Measurements from ENCODE around the gene B3GAT2.

B3GAT2 gene

DNA sequence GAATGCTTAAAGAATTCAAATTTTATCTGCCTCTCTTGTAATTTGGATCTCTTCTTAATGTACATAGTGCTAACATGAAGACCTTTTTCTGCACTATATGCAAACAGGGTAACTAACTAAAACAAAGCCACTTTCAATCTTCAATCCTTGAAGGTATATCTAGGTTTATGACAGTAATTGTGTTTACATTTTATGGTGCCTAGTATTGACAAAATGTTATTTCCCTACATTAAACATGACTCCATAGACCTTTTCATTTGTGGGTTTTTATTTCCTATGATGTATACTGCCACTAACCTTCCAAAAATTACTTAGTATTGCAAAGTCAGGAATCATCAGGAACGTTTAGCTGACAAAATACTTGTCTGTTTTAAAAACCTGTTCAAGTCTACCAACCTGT is 95.9 kb downstream of the B3GAT2 start:
- Histone ChIP-seq H3K4me3 (ENCODE audit: low read length in 2 of 2) (no peak overlapping the region), H3K27me3 (ENCODE audit: control insufficient read depth in 1 of 2, insufficient read depth in 2 of 2, low read length in 2 of 2) (no peaks in the 10 kb centered on the region), H3K27ac (ENCODE audit: low read length) (no peak overlapping the region), H3K4me1 (ENCODE audit: control insufficient read depth, insufficient read depth, low read length) (no peaks in the 10 kb centered on the region), H3K9ac (ENCODE audit: low read length in 2 of 2) (no peak overlapping the region), H3K36me3 (ENCODE audit: control insufficient read depth in 2 of 2, insufficient read depth in 2 of 2, low read length in 2 of 2) (peaks cover 0 to 3% of the 10 kb centered on the region in 2 donors), H3K9me3 (ENCODE audit: control insufficient read depth in 2 of 2, low read length in 2 of 2) (no peaks in the 10 kb centered on the region)

GRCh38 chr6:70860045-70860444 is 96.8 kb downstream of the B3GAT2 start:
- Histone ChIP-seq H3K27me3 (ENCODE audit: control insufficient read depth in 1 of 2, insufficient read depth in 2 of 2, low read length in 2 of 2) (no peaks in the 10 kb centered on the region), H3K9ac (ENCODE audit: low read length in 2 of 2) (no peak overlapping the region), H3K9me3 (ENCODE audit: control insufficient read depth in 2 of 2, low read length in 2 of 2) (no peaks in the 10 kb centered on the region), H3K27ac (ENCODE audit: low read length) (no peak overlapping the region), H3K36me3 (ENCODE audit: control insufficient read depth in 2 of 2, insufficient read depth in 2 of 2, low read length in 2 of 2) (peaks cover 0 to 3% of the 10 kb centered on the region in 2 donors), H3K4me1 (ENCODE audit: control insufficient read depth, insufficient read depth, low read length) (no peaks in the 10 kb centered on the region), H3K4me3 (ENCODE audit: low read length in 2 of 2) (no peak overlapping the region)

GRCh38 chr6:70857387-70858077 is 99.3 kb downstream of the B3GAT2 start:
- Histone ChIP-seq H3K4me1 (ENCODE audit: control insufficient read depth, insufficient read depth, low read length) (no peaks in the 10 kb centered on the region), H3K27ac (ENCODE audit: low read length) (no peak overlapping the region), H3K9ac (ENCODE audit: low read length in 2 of 2) (no peak overlapping the region), H3K4me3 (ENCODE audit: low read length in 2 of 2) (no peak overlapping the region), H3K36me3 (ENCODE audit: control insufficient read depth in 2 of 2, insufficient read depth in 2 of 2, low read length in 2 of 2) (peaks cover 3 to 7% of the 10 kb centered on the region in 2 donors), H3K27me3 (ENCODE audit: control insufficient read depth in 1 of 2, insufficient read depth in 2 of 2, low read length in 2 of 2) (no peaks in the 10 kb centered on the region), H3K9me3 (ENCODE audit: control insufficient read depth in 2 of 2, low read length in 2 of 2) (no peaks in the 10 kb centered on the region)

DNA sequence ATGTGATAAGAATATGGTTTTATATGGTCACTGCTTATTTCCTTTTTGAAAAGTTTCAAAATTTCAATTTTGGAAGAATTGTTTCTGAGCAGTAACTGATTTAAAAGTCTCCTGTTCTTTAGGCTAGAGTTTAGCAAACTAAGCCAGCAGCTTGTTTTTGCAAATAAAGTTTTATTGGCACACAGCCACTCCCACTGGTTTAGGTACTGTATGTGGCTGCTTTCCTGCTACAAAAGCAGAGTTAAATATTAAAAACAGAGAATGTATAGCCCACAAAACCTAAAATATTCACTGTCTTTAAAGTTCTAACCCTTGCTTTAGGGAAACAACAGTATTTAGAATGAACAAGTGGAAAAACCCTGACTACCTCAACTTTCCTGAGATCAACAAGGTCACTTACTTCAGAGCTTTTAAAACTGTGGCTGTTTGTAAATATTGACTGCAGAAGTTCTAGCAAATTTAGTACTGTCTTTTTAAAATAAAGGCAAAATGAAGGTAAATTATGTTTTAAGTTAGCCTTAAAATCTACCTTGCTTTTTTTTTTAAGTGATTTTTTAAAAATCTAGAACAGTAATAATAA is 104.1 kb downstream of the B3GAT2 start:
- Histone ChIP-seq H3K27me3 (ENCODE audit: control insufficient read depth in 1 of 2, insufficient read depth in 2 of 2, low read length in 2 of 2) (no peaks in the 10 kb centered on the region), H3K4me3 (ENCODE audit: low read length in 2 of 2) (no peak overlapping the region), H3K4me1 (ENCODE audit: control insufficient read depth, insufficient read depth, low read length) (no peaks in the 10 kb centered on the region), H3K9ac (ENCODE audit: low read length in 2 of 2) (no peak overlapping the region), H3K36me3 (ENCODE audit: control insufficient read depth in 2 of 2, insufficient read depth in 2 of 2, low read length in 2 of 2) (peaks cover 1 to 7% of the 10 kb centered on the region in 2 donors), H3K9me3 (ENCODE audit: control insufficient read depth in 2 of 2, low read length in 2 of 2) (no peaks in the 10 kb centered on the region), H3K27ac (ENCODE audit: low read length) (no peak overlapping the region)

- no peaks in the 10 kb centered on the region for H3K4me1 ChIP-seq (ENCODE audit: control insufficient read depth, insufficient read depth, low read length)
Measured at GRCh38 chr6:70849348-70850069, 107.4 kb downstream of the B3GAT2 start.

DNA sequence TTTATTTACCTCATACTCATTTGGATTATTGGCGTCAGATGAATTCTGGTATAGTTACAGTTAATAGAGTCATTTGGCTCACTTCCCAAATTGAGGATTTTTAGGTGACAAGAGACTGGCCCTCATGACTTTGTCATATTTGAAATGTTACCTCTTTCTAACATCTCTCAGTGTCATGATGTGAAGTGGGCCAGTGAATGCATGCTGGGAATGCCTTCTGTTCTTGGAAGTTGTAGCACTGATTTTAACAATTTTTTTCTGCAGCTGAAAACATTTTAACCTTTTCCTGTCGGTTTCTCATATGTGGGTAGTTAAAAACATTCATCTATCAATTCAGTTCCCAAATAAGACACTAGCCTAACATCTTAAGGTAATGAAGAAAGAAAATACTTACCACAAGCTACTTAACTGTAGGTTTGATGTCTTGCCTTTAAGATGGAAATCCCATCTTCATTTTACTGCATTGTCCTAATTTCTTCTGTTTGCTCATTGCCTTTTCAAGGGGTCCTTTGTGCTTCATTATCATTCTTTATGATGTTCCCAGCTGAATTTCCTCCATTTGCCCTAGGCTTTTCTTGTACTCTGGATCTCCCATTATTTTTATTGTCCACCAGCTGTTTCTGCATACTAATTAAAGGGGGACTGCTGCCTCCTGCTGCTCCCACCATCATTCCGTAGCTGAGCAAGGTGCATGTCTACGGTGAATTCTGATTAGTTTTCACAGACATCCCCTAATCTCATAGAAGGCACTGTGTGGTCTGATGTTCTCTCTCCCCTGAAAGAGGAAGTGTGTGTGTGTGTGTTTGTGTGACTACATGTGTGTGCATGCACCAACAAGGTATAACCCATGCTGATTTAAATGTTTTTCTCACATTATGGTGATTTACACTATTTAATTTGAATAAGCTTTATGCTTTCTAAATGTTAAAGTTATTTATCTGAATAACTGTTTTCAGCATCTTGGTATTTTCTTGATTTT is 109.5 kb downstream of the B3GAT2 start:
- Histone ChIP-seq H3K4me3 (ENCODE audit: low read length in 2 of 2) (no peak overlapping the region), H3K9me3 (ENCODE audit: control insufficient read depth in 2 of 2, low read length in 2 of 2) (no peaks in the 10 kb centered on the region), H3K4me1 (ENCODE audit: control insufficient read depth, insufficient read depth, low read length) (no peaks in the 10 kb centered on the region), H3K36me3 (ENCODE audit: control insufficient read depth in 2 of 2, insufficient read depth in 2 of 2, low read length in 2 of 2) (peaks cover 0 to 4% of the 10 kb centered on the region in 2 donors), H3K9ac (ENCODE audit: low read length in 2 of 2) (no peak overlapping the region), H3K27ac (ENCODE audit: low read length) (no peak overlapping the region), H3K27me3 (ENCODE audit: control insufficient read depth in 1 of 2, insufficient read depth in 2 of 2, low read length in 2 of 2) (no peaks in the 10 kb centered on the region)

More at GRCh38 chr6:70849348-70850069, 107.4 kb downstream of the B3GAT2 start:
- H3K9ac ChIP-seq (ENCODE audit: low read length in 2 of 2), result no peak overlapping the region
- no peaks in the 10 kb centered on the region for H3K27me3 ChIP-seq (ENCODE audit: control insufficient read depth in 1 of 2, insufficient read depth in 2 of 2, low read length in 2 of 2)
- H3K36me3 ChIP-seq (ENCODE audit: control insufficient read depth in 2 of 2, insufficient read depth in 2 of 2, low read length in 2 of 2), result peaks cover 4 to 7% of the 10 kb centered on the region in 2 donors
- no peaks in the 10 kb centered on the region for H3K9me3 ChIP-seq (ENCODE audit: control insufficient read depth in 2 of 2, low read length in 2 of 2)
- no peak overlapping the region for H3K4me3 ChIP-seq (ENCODE audit: low read length in 2 of 2)
- H3K27ac ChIP-seq (ENCODE audit: low read length), result no peak overlapping the region

GRCh38 chr6:70846207-70846835 is 110.5 kb downstream of the B3GAT2 start:
- Histone ChIP-seq H3K9me3 (ENCODE audit: control insufficient read depth in 2 of 2, low read length in 2 of 2) (no peaks in the 10 kb centered on the region), H3K9ac (ENCODE audit: low read length in 2 of 2) (no peak overlapping the region), H3K36me3 (ENCODE audit: control insufficient read depth in 2 of 2, insufficient read depth in 2 of 2, low read length in 2 of 2) (peaks cover 0 to 4% of the 10 kb centered on the region in 2 donors), H3K4me1 (ENCODE audit: control insufficient read depth, insufficient read depth, low read length) (no peaks in the 10 kb centered on the region), H3K27ac (ENCODE audit: low read length) (no peak overlapping the region), H3K27me3 (ENCODE audit: control insufficient read depth in 1 of 2, insufficient read depth in 2 of 2, low read length in 2 of 2) (no peaks in the 10 kb centered on the region), H3K4me3 (ENCODE audit: low read length in 2 of 2) (no peak overlapping the region)

DNA sequence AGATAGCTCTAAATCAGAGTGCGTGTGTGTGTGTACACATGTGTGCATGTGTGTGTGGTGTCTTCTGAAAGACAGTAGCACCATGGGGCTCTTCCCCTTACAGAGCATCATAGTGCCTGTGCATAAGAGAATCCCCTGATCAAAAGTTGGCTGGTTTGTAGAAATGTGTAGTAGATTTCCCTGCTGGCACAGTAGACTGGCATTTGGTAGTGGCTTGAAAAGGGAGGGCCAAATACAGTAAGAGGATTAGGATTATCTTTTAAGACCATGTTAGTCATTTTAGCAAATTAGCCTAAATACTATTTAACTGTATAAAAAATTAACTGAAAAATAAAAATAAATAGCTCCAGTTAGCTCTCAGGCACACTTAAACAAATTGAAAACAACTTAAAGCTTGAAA is 112.6 kb downstream of the B3GAT2 start:
- H3K36me3 ChIP-seq (ENCODE audit: control insufficient read depth in 2 of 2, insufficient read depth in 2 of 2, low read length in 2 of 2), result peaks cover 0 to 4% of the 10 kb centered on the region in 2 donors
- no peak overlapping the region for H3K9ac ChIP-seq (ENCODE audit: low read length in 2 of 2)
- H3K4me3 ChIP-seq (ENCODE audit: low read length in 2 of 2), result no peak overlapping the region
- H3K27me3 ChIP-seq (ENCODE audit: control insufficient read depth in 1 of 2, insufficient read depth in 2 of 2, low read length in 2 of 2), result no peaks in the 10 kb centered on the region
- H3K4me1 ChIP-seq (ENCODE audit: control insufficient read depth, insufficient read depth, low read length), result no peaks in the 10 kb centered on the region
- no peaks in the 10 kb centered on the region for H3K9me3 ChIP-seq (ENCODE audit: control insufficient read depth in 2 of 2, low read length in 2 of 2)
- H3K27ac ChIP-seq (ENCODE audit: low read length), result no peak overlapping the region

- Histone ChIP-seq H3K9ac (ENCODE audit: low read length in 2 of 2) (no peak overlapping the region), H3K4me3 (ENCODE audit: low read length in 2 of 2) (no peak overlapping the region), H3K27ac (ENCODE audit: low read length) (no peak overlapping the region), H3K9me3 (ENCODE audit: control insufficient read depth in 2 of 2, low read length in 2 of 2) (no peaks in the 10 kb centered on the region), H3K4me1 (ENCODE audit: control insufficient read depth, insufficient read depth, low read length) (no peaks in the 10 kb centered on the region), H3K36me3 (ENCODE audit: control insufficient read depth in 2 of 2, insufficient read depth in 2 of 2, low read length in 2 of 2) (peaks cover 0 to 4% of the 10 kb centered on the region in 2 donors), H3K27me3 (ENCODE audit: control insufficient read depth in 1 of 2, insufficient read depth in 2 of 2, low read length in 2 of 2) (no peaks in the 10 kb centered on the region)
Measured at GRCh38 chr6:70843328-70843918, 113.4 kb downstream of the B3GAT2 start.

Data from stomach smooth muscle (tissue), 2 donors.